Measurements from ENCODE around the gene RAVER1.
"Not testable (repeated sequence)": the region's sequence is repeated elsewhere in the genome, so short reads cannot be mapped to it uniquely, and the experiment has no call there.

Gene RAVER1

DNA sequence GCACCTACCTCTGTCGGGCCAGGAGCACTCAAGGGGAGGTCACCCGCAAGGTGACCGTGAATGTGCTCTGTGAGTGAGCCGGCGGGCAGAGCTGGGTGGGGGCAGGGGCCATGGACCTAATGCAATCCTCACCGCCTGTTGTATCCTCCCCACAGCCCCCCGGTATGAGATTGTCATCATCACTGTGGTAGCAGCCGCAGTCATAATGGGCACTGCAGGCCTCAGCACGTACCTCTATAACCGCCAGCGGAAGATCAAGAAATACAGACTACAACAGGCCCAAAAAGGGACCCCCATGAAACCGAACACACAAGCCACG is 48.4 kb downstream of the RAVER1 start:
- Mint-ChIP-seq H3K9me3 (no peaks in the 10 kb centered on the region), H3K27ac (no peak overlapping the region), H3K4me1 (peaks cover 15% of the 10 kb centered on the region), H3K27me3 (peaks cover 6% of the 10 kb centered on the region), H3K4me3 (no peak overlapping the region), H3K36me3 (peaks cover 10% of the 10 kb centered on the region)
- no peak for DNase-seq (ENCODE audit: low spot score in 2 of 2)
- no peak for ATAC-seq (ENCODE audit: low read depth)

DNA sequence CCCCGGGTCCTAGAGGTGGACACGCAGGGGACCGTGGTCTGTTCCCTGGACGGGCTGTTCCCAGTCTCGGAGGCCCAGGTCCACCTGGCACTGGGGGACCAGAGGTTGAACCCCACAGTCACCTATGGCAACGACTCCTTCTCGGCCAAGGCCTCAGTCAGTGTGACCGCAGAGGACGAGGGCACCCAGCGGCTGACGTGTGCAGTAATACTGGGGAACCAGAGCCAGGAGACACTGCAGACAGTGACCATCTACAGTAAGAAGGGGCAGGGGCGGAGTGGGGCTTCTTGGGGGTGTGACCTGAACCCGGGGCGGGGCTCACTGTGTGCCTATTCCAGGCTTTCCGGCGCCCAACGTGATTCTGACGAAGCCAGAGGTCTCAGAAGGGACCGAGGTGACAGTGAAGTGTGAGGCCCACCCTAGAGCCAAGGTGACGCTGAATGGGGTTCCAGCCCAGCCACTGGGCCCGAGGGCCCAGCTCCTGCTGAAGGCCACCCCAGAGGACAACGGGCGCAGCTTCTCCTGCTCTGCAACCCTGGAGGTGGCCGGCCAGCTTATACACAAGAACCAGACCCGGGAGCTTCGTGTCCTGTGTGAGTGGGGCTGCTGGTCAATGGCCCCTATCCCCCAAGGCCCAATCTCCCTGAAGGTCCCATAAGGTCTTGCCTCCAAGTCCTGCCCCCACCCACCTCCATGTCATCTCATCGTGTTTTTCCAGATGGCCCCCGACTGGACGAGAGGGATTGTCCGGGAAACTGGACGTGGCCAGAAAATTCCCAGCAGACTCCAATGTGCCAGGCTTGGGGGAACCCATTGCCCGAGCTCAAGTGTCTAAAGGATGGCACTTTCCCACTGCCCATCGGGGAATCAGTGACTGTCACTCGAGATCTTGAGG is 49.0 kb downstream of the RAVER1 start:
- DNase-seq (ENCODE audit: low spot score in 2 of 2) (no peak), ATAC-seq (ENCODE audit: low read depth) (no peak)
- Mint-ChIP-seq H3K4me1 (peaks cover 16% of the 10 kb centered on the region), H3K9me3 (no peaks in the 10 kb centered on the region), H3K27me3 (peaks cover 6% of the 10 kb centered on the region), H3K36me3 (peaks cover 10% of the 10 kb centered on the region), H3K4me3 (no peak overlapping the region), H3K27ac (no peak overlapping the region)

DNA sequence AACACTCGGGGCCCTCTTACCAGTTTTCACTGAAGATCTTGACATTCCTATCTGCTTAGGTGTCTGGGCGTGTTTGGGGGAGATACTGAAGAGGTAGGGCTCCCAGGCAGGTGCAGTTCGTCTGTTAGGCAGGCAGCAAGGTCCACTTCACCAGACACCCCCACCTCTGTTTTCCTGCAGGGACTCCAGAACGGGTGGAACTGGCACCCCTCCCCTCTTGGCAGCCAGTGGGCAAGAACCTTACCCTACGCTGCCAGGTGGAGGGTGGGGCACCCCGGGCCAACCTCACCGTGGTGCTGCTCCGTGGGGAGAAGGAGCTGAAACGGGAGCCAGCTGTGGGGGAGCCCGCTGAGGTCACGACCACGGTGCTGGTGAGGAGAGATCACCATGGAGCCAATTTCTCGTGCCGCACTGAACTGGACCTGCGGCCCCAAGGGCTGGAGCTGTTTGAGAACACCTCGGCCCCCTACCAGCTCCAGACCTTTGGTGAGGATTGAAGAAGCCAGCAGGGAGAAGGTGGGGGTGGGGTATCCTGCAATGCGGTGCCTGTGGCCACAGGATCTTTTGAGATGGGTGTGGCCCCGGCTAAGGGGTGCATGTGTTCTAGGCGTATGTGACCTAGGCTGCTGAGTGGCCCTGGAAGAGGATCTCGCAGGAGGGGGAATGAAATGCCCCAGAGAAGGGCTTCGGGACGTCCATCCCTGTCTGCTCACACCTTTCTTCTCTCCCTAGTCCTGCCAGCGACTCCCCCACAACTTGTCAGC is 49.8 kb downstream of the RAVER1 start:
- ATAC-seq (ENCODE audit: low read depth) = no peak
- peaks cover 14% of the 10 kb centered on the region for H3K36me3 Mint-ChIP-seq

GRCh38 chr19:10282043-10282442 is 51.3 kb downstream of the RAVER1 start:
- H3K27me3 Mint-ChIP-seq; H3K4me3 Mint-ChIP-seq; DNase-seq (ENCODE audit: low spot score in 2 of 2); H3K9me3 Mint-ChIP-seq; ATAC-seq (ENCODE audit: low read depth); H3K4me1 Mint-ChIP-seq; H3K27ac Mint-ChIP-seq: not testable (repeated sequence)
- H3K36me3 Mint-ChIP-seq = peaks cover 16% of the 10 kb centered on the region

More for the DNA sequence above, 49.8 kb downstream of the RAVER1 start:
- Mint-ChIP-seq H3K9me3 (no peaks in the 10 kb centered on the region), H3K4me1 (peaks cover 14% of the 10 kb centered on the region), H3K4me3 (no peak overlapping the region), H3K27me3 (peaks cover 2% of the 10 kb centered on the region), H3K27ac (no peak overlapping the region)
- DNase-seq (ENCODE audit: low spot score in 2 of 2) = no peak

DNA sequence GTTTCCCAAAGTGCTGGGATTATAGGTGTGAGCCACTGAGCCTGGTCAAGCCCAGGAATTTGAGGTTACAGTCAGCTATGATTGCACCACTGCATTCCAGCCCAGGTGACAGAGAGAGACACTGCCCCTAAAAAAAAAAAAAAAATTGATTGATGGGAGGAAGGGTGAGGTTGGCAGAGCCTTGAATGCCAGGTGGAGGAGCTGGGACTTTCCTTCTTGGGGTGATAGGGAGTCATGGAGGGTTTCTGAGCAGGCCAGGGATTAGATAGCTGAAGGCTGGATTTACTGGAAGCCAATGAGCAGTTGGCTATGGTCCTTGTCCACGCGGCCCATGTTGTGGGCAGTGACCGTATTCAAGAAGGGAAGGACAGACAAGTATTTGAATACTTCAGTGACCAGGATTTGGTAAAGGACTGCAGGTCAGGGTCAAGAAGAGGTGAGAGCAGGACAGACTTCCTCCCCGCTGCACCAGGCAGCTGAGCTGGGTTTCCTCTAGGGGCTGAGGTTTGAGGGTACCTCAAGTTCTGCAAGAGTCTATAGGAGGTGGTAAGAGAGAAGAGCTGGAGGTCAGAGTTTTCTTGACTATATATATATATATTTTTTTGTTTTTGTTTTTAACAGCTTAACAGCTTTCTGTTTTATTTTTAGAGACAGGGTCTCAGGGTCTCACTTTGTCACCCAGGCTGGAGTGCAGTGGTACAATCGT is 53.4 kb downstream of the RAVER1 start:
- Mint-ChIP-seq H3K27me3 (no peaks in the 10 kb centered on the region), H3K9me3 (no peaks in the 10 kb centered on the region), H3K27ac (peak overlapping the region; percentile 48), H3K36me3 (peaks cover 13% of the 10 kb centered on the region), H3K4me3 (no peak overlapping the region), H3K4me1 (peaks cover 9% of the 10 kb centered on the region)
- DNase-seq (ENCODE audit: low spot score in 2 of 2) (no peak), ATAC-seq (ENCODE audit: low read depth) (peak; percentile 34)

- no peak overlapping the region for H3K4me3 Mint-ChIP-seq
- peaks cover 10% of the 10 kb centered on the region for H3K4me1 Mint-ChIP-seq
- H3K9me3 Mint-ChIP-seq = no peaks in the 10 kb centered on the region
- no peak for ATAC-seq (ENCODE audit: low read depth)
- DNase-seq (ENCODE audit: low spot score in 2 of 2) = no peak
- peaks cover 15% of the 10 kb centered on the region for H3K36me3 Mint-ChIP-seq
- H3K27me3 Mint-ChIP-seq = no peaks in the 10 kb centered on the region
- H3K27ac Mint-ChIP-seq = no peak overlapping the region
Measured at GRCh38 chr19:10278935-10279334, 54.4 kb downstream of the RAVER1 start.

DNA sequence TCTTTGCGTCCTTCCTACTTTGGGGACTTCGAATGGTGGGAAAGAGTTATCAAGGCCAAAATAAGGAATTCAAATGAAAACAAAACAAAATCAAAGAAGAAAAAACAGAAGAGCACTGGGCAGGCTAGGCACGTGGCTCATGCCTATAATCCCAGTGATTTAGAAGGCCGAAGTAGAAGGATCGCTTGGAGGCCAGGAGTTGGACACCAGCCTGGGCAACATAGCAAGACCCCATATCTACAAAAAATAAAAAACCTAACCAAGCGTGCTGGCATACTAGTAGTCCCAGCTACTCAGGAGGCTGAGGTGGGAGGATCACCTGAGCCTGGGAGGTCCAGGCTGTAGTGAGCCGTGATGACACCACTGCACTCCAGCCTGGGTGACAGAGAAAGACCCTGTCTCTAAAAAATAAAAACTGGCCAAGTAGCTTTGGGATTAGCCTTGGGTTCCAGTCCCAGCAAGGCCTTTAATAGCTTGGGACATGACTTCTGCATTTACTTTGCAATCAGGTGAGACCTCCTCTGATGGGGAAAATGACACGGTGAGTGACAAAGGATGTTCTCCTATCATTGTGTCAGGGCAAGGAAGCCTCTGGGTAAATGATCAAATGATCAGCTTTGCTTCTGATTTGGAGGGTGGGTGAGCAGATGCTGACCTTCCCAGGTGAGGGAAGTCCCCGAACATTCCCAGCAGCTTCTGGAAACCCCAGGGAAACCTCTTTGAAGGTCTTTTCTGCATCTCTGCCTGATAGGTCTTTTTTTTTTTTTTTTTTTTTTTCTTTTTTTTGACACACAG is 55.3 kb downstream of the RAVER1 start:
- Mint-ChIP-seq H3K36me3 (peaks cover 12% of the 10 kb centered on the region), H3K4me1 (peaks cover 11% of the 10 kb centered on the region), H3K4me3 (no peak overlapping the region), H3K9me3 (no peaks in the 10 kb centered on the region), H3K27me3 (no peaks in the 10 kb centered on the region), H3K27ac (peak overlapping the region; percentile 20)
- ATAC-seq (ENCODE audit: low read depth) (no peak), DNase-seq (ENCODE audit: low spot score in 2 of 2) (no peak)

GRCh38 chr19:10274589-10274988 is 58.7 kb downstream of the RAVER1 start:
- DNase-seq (ENCODE audit: low spot score in 2 of 2) = no peak
- no peak for ATAC-seq (ENCODE audit: low read depth)
- Mint-ChIP-seq H3K4me3 (no peak overlapping the region), H3K36me3 (peaks cover 12% of the 10 kb centered on the region), H3K27ac (no peak overlapping the region), H3K4me1 (peaks cover 22% of the 10 kb centered on the region), H3K9me3 (no peaks in the 10 kb centered on the region), H3K27me3 (no peaks in the 10 kb centered on the region)

- H3K4me3 Mint-ChIP-seq = peak overlapping the region; percentile 84
- peak; percentile 77 to 86 for DNase-seq (ENCODE audit: low spot score in 2 of 2)
- no peaks in the 10 kb centered on the region for H3K27me3 Mint-ChIP-seq
- peak overlapping the region; percentile 94 for H3K27ac Mint-ChIP-seq
- H3K4me1 Mint-ChIP-seq = peaks cover 21% of the 10 kb centered on the region
- peak; percentile 56 for ATAC-seq (ENCODE audit: low read depth)
- peaks cover 5% of the 10 kb centered on the region for H3K36me3 Mint-ChIP-seq
- no peaks in the 10 kb centered on the region for H3K9me3 Mint-ChIP-seq
Measured at GRCh38 chr19:10271543-10272086, 61.7 kb downstream of the RAVER1 start.

- Mint-ChIP-seq H3K27ac (peak within 1 kb of the TSS; percentile 94), H3K36me3 (peaks cover 5% of the 10 kb centered on the region), H3K27me3 (no peaks in the 10 kb centered on the region), H3K9me3 (no peaks in the 10 kb centered on the region), H3K4me1 (peaks cover 21% of the 10 kb centered on the region), H3K4me3 (peak within 1 kb of the TSS; percentile 84)
- ATAC-seq (ENCODE audit: low read depth) (peak; percentile 47), DNase-seq (ENCODE audit: low spot score in 2 of 2) (peak; percentile 72 to 78)
Measured at GRCh38 chr19:10270616-10271394, 62.5 kb downstream of the RAVER1 start, which contains the start of gene ICAM1. Gene ICAM1 (plus strand): TSS chr19:10271120. CDS start chr19:10271160, 40 bp downstream.

DNA sequence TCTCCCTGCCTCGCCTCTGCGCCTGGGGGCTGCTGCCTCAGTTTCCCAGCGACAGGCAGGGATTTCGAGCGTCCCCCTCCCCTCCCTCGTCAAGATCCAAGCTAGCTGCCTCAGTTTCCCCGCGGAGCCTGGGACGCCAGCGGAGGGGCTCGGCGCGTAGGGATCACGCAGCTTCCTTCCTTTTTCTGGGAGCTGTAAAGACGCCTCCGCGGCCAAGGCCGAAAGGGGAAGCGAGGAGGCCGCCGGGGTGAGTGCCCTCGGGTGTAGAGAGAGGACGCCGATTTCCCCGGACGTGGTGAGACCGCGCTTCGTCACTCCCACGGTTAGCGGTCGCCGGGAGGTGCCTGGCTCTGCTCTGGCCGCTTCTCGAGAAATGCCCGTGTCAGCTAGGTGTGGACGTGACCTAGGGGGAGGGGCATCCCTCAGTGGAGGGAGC is 63.1 kb downstream of the RAVER1 start:
- peak overlapping the region; percentile 84 for H3K4me3 Mint-ChIP-seq
- no peaks in the 10 kb centered on the region for H3K9me3 Mint-ChIP-seq
- ATAC-seq (ENCODE audit: low read depth) = peak; percentile 59
- no peaks in the 10 kb centered on the region for H3K27me3 Mint-ChIP-seq
- peak in 1 of 2 donors; percentile 75 for DNase-seq (ENCODE audit: low spot score in 2 of 2)
- peaks cover 21% of the 10 kb centered on the region for H3K4me1 Mint-ChIP-seq
- peaks cover 5% of the 10 kb centered on the region for H3K36me3 Mint-ChIP-seq
- H3K27ac Mint-ChIP-seq = peak overlapping the region; percentile 94

- Mint-ChIP-seq H3K4me3 (peak overlapping the region; percentile 84), H3K4me1 (peaks cover 21% of the 10 kb centered on the region), H3K27ac (peak overlapping the region; percentile 94), H3K9me3 (no peaks in the 10 kb centered on the region), H3K27me3 (no peaks in the 10 kb centered on the region), H3K36me3 (peaks cover 1% of the 10 kb centered on the region)
- DNase-seq (ENCODE audit: low spot score in 2 of 2) = peak; percentile 91 to 98
- peak; percentile 43 for ATAC-seq (ENCODE audit: low read depth)
Measured at GRCh38 chr19:10269333-10270179, 63.8 kb downstream of the RAVER1 start.

All from memory B cell (primary cell).